DOHH2 (cell line): ENCODE data around the gene TPRN.

Source experiments
- H3F3A ChIP-seq: fragments of 200-600 bp; sonication (generic), shearing (Covaris generic); 2 replicates; pipeline ENCODE4 v1.6.0; 2016; ENCODE audit warnings: antibody characterized with exemption, mild to moderate bottlenecking; ENCODE audit not compliant: control insufficient read depth, insufficient read depth
- H3K27ac ChIP-seq: fragments of 200-600 bp; sonication (generic); 2 replicates; pipeline ENCODE4 v1.5.1; 2014; ENCODE audit warnings: low read depth, mild to moderate bottlenecking, low read length, moderate library complexity
- H3K27me3 ChIP-seq: fragments of 200-600 bp; sonication (generic); 2 replicates; pipeline ENCODE4 v1.6.1; 2014; ENCODE audit warnings: mild to moderate bottlenecking, low read length, mixed read lengths; ENCODE audit not compliant: control insufficient read depth
- H3K36me3 ChIP-seq: fragments of 200-600 bp; sonication (generic); 2 replicates; pipeline ENCODE4 v1.6.1; 2014; ENCODE audit warnings: mild to moderate bottlenecking, low read length, moderate library complexity, mixed read lengths; ENCODE audit not compliant: control insufficient read depth
- H3K4me1 ChIP-seq: fragments of 200-600 bp; sonication (generic); 2 replicates; pipeline ENCODE4 v1.6.1; 2014; ENCODE audit warnings: mild to moderate bottlenecking, low read length, mixed read lengths; ENCODE audit not compliant: control insufficient read depth
- H3K4me2 ChIP-seq: fragments of 200-600 bp; sonication (generic); 2 replicates; pipeline ENCODE4 v1.6.0; 2014; ENCODE audit warnings: mild to moderate bottlenecking, low read length, moderate library complexity
- H3K4me3 ChIP-seq: fragments of 200-600 bp; sonication (generic); 2 replicates; pipeline ENCODE4 v1.5.1; 2014; ENCODE audit warnings: mild to moderate bottlenecking, low read length, mixed read lengths
- H3K79me2 ChIP-seq: fragments of 200-600 bp; sonication (generic); 2 replicates; pipeline ENCODE4 v1.6.1; 2014; ENCODE audit warnings: mild to moderate bottlenecking, low read length, mixed read lengths; ENCODE audit not compliant: control insufficient read depth
- H3K9me2 ChIP-seq: fragments of 200-600 bp; sonication (generic); replicated peaks from 2 replicates; pipeline ENCODE4 v1.6.1; 2014; ENCODE audit warnings: mild to moderate bottlenecking, low read length, mixed read lengths; ENCODE audit not compliant: control insufficient read depth
- H3K9me3 ChIP-seq: fragments of 200-600 bp; sonication (generic); 2 replicates; pipeline ENCODE4 v1.6.1; 2014; ENCODE audit warnings: antibody characterized with exemption, low read length, mixed read lengths; ENCODE audit not compliant: control insufficient read depth, insufficient read depth
- H4K20me1 ChIP-seq: fragments of 200-600 bp; sonication (generic); 2 replicates; pipeline ENCODE4 v1.6.0; 2014; ENCODE audit warnings: low read depth, mild to moderate bottlenecking, antibody characterized with exemption, low read length, moderate library complexity; ENCODE audit not compliant: control insufficient read depth, insufficient read depth
- EZH2phosphoT487 ChIP-seq: fragments of 200-600 bp; sonication (generic); IDR thresholded peaks from 2 replicates; pipeline ENCODE4 v1.6.1; 2017; ENCODE audit warnings: borderline replicate concordance, mild to moderate bottlenecking, antibody characterized with exemption, low read length, moderate library complexity, mixed read lengths
- TF ChIP-seq, protein P1 (sequence below): fragments of 200-600 bp; sonication (generic); IDR thresholded peaks from one replicate; pipeline ENCODE4 v1.5.1; 2014; ENCODE audit warnings: antibody characterized with exemption, mild to moderate bottlenecking, low read depth, low read length; ENCODE audit not compliant: poor library complexity, severe bottlenecking

Gene TPRN

DNA sequence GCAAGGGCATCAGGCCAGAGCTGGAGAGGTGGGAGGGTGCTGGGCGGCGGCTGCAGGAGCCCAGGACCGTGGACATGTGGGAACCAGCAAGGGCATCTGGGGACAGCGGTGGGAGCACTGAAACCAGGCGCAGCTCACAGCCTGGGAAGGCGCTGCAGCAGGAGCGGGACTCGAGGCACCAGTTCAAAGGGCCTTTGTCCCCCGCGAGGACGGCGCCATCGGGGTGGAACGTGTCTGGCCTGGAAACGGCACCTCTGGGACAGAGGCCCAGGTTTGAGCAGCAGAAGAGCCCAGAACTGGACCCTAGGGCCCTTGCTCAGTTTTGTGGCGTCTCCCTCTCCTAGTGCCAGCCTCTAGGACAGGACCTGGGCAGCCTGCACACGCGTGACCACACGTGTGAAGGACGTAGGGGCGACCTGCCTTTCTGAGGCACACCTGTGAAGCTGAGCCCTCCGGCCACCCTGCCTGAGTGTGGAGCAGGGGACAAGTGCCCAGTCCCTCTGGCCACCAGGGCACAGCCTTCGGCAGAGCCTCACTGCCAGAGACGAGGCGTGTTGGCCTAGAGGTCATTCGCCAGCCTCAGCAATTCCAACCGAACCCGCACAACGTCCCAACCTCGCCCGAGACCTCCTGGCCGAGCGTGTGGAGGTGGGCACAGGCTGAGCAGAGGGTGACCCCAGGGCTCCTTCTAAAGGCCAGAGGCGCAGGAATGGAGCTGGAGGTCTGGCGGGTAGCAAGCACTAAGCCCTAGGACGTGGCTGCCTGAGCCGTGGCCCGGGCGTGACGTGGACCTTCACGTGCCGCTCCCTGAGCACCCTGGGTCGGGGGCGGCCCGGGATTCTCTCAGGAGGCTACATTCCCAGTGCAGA lies 26.5 kb downstream of the TPRN start:
- H3F3A ChIP-seq: peaks cover 7% of the 10 kb centered on the region
- peaks cover 5% of the 10 kb centered on the region; the same call in 1 of the 2 replicates for H4K20me1 ChIP-seq
- peaks cover 20% of the 10 kb centered on the region for H3K27me3 ChIP-seq
- H3K9me3 ChIP-seq: no peaks in the 10 kb centered on the region
- H3K4me2 ChIP-seq: no peak overlapping the region
- no peaks in the 10 kb centered on the region for H3K9me2 ChIP-seq
- H3K27ac ChIP-seq: no peak overlapping the region
- TF ChIP-seq, protein P1, sequence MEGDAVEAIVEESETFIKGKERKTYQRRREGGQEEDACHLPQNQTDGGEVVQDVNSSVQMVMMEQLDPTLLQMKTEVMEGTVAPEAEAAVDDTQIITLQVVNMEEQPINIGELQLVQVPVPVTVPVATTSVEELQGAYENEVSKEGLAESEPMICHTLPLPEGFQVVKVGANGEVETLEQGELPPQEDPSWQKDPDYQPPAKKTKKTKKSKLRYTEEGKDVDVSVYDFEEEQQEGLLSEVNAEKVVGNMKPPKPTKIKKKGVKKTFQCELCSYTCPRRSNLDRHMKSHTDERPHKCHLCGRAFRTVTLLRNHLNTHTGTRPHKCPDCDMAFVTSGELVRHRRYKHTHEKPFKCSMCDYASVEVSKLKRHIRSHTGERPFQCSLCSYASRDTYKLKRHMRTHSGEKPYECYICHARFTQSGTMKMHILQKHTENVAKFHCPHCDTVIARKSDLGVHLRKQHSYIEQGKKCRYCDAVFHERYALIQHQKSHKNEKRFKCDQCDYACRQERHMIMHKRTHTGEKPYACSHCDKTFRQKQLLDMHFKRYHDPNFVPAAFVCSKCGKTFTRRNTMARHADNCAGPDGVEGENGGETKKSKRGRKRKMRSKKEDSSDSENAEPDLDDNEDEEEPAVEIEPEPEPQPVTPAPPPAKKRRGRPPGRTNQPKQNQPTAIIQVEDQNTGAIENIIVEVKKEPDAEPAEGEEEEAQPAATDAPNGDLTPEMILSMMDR: no peak
- TF ChIP-seq EZH2phosphoT487: no peak
- H3K79me2 ChIP-seq: no peaks in the 10 kb centered on the region
- H3K36me3 ChIP-seq: no peaks in the 10 kb centered on the region; the same call in 1 of the 2 replicates
- peaks cover 29% of the 10 kb centered on the region for H3K4me1 ChIP-seq
- no peak overlapping the region for H3K4me3 ChIP-seq

DNA sequence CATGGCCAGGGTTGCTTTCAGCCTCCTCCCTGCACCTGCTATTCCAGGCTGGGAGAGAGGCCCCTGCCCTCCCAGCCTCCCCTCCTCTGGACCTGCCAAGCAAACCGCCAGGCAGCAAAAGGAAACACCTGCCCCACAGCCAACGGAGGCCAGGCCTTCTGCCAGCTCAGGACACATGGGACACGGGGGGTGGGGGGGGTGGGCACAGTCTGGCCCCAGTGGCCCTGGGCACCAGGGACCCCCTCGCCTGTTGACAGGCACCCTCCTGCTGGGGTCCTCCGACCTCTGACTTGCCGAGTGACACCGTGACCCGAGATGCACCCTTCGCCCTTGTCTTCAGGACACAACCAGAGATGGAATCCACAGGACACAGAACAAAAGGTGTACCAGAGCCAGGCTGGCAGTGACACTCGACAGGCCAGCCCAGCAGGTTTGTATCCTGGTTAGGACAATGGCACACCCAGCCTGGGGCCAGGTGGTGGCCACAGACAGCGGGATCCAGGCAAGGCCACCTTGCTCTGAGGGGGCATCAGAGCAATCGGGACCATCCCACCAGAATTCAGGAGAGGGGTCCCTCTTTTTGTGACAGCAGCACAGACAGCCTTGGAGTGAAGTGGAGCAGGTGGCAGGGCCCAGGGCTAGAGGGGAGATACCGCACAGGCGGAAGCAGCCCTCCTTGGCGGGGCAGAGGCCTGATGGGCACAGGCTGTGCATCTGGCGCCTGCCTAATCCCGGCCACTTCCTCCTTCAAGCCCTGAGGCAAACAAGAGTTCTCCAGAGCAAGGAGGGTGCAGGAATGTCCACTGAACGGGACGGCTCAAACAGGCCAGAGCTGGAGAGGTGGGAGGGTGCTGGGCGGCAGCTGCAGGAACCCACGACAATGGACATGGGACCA lies 27.4 kb downstream of the TPRN start:
- H3K9me3 ChIP-seq: no peaks in the 10 kb centered on the region
- no peaks in the 10 kb centered on the region; the same call in 1 of the 2 replicates for H3K36me3 ChIP-seq
- H3K27me3 ChIP-seq: peaks cover 27% of the 10 kb centered on the region
- H3K79me2 ChIP-seq: no peaks in the 10 kb centered on the region
- TF ChIP-seq, protein P1: no peak
- TF ChIP-seq EZH2phosphoT487: no peak
- no peak overlapping the region for H3K4me2 ChIP-seq
- H3K9me2 ChIP-seq: no peaks in the 10 kb centered on the region
- no peak overlapping the region for H3K27ac ChIP-seq
- peaks cover 5% of the 10 kb centered on the region; the same call in 1 of the 2 replicates for H4K20me1 ChIP-seq
- H3K4me1 ChIP-seq: peaks cover 35% of the 10 kb centered on the region
- H3K4me3 ChIP-seq: no peak overlapping the region
- peaks cover 7% of the 10 kb centered on the region for H3F3A ChIP-seq

DNA sequence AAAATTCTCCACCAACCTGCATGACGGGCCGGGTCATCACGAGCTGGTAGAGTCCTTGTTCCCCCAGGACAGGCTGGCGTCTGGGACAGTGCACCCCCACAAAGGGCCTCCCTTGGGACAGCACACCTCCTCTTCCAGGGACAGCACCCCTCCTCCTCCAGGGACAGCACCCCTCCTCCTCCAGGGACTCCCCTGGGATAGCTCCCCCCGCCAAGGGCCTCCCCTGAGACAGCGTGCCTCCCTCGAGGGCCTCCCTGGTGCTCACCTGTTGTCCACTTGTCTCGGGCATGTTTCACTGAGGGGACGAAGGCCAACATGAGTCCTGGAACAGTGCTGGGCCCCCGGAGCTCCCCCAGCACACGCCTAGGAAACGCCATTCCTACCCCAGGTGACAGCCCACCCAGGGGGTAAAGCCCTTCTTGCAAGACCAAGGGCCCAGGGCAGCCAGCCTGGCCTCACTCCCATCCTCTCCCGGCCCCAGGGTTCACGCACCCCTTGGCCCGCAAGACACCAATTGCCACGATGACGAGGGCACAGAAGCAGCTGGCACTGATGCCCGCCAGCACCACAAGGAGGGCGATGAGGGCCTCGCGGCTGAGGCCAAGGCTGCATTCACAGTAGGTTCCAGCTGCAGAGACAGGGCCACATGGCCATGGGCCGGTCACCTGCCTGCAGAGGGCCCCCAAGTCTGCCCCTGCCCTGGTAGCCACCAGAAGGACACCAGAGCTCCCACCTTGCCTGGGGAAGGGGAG lies 29.2 kb downstream of the TPRN start:
- Histone ChIP-seq H3K79me2 (no peaks in the 10 kb centered on the region), H3K9me3 (no peaks in the 10 kb centered on the region), H3K4me3 (no peak overlapping the region), H3K36me3 (no peaks in the 10 kb centered on the region), H3F3A (peaks cover 5% of the 10 kb centered on the region), H4K20me1 (peaks cover 5% of the 10 kb centered on the region; the same call in 1 of the 2 replicates), H3K9me2 (no peaks in the 10 kb centered on the region), H3K4me1 (peaks cover 35% of the 10 kb centered on the region), H3K4me2 (no peak overlapping the region), H3K27me3 (peaks cover 44% of the 10 kb centered on the region), H3K27ac (no peak overlapping the region)
- TF ChIP-seq, protein P1: no peak
- no peak for TF ChIP-seq EZH2phosphoT487
